PC-3 (cell line): ENCODE measurements around the gene ALDH5A1. TPM values are rescaled to one million over a fixed set of nuclear protein-coding genes. Genes with fewer than 3 reads are reported as not detected.

Experiments
- ATAC-seq: fragments of 200-7000 bp; cut with Tn5 transposase; 2 replicates; pipeline ENCODE4 v1.9.1; 2020; ENCODE audit warnings: mild to moderate bottlenecking, moderate library complexity
- BruUV-seq: library from RNA; stranded (reverse); fragments of 400-500 nt; replicated peaks from 2 replicates; lab custom pipeline; 2021; lab: Mats Ljungman, UMichigan
- CTCF ChIA-PET: fragments of 300-600 bp; sonication (Branson Sonifier 250); formaldehyde crosslinking; loops from one replicate; lab custom pipeline; 2022; ENCODE audit warnings: antibody characterized with exemption; lab: Charles Lee
- POLR2A ChIA-PET: fragments of 300-600 bp; sonication (Branson Sonifier 250); formaldehyde crosslinking; loops from one replicate; lab custom pipeline; 2022; ENCODE audit warnings: antibody characterized with exemption; ENCODE audit not compliant: unreplicated experiment; lab: Charles Lee
- DNase-seq: peaks from one replicate; pipeline ENCODE4 v3.0.0-alpha.2; 2015
- H2AFZ ChIP-seq: fragments of 300-600 bp; sonication (generic); 2 replicates; pipeline ENCODE4 v1.6.0; 2016; ENCODE audit warnings: antibody characterized with exemption, low read length
- H3F3A ChIP-seq: fragments of 300-600 bp; sonication (generic); one replicate; pipeline ENCODE4 v1.6.0; 2017; ENCODE audit warnings: antibody characterized with exemption, low read length, control low read depth, mild to moderate bottlenecking; ENCODE audit not compliant: unreplicated experiment
- H3K27ac ChIP-seq: fragments of 300-600 bp; sonication (generic); 2 replicates; pipeline ENCODE4 v1.5.1; 2016; ENCODE audit warnings: mild to moderate bottlenecking, low read length
- H3K27me3 ChIP-seq: fragments of 300-600 bp; sonication (generic); 2 replicates; pipeline ENCODE4 v1.6.1; 2016; ENCODE audit warnings: low read length, mixed read lengths
- H3K36me3 ChIP-seq: fragments of 300-600 bp; sonication (generic); 2 replicates; pipeline ENCODE4 v1.6.1; 2016; ENCODE audit warnings: low read depth, mixed run types, low read length, mixed read lengths
- H3K4me1 ChIP-seq: fragments of 300-600 bp; sonication (generic); 2 replicates; pipeline ENCODE4 v1.5.1; 2016; ENCODE audit warnings: low read length; ENCODE audit not compliant: insufficient read depth
- H3K4me2 ChIP-seq: fragments of 300-600 bp; sonication (generic); 2 replicates; pipeline ENCODE4 v1.6.0; 2016; ENCODE audit warnings: low read length
- H3K4me3 ChIP-seq: fragments of 300-600 bp; sonication (generic); 2 replicates; pipeline ENCODE4 v1.5.1; 2016; ENCODE audit warnings: mild to moderate bottlenecking, low read length, mixed read lengths
- H3K79me2 ChIP-seq: fragments of 300-600 bp; sonication (generic); 2 replicates; pipeline ENCODE4 v1.6.1; 2017; ENCODE audit warnings: low read length, mixed read lengths
- H3K9ac ChIP-seq: fragments of 300-600 bp; sonication (generic); 2 replicates; pipeline ENCODE4 v1.6.0; 2016; ENCODE audit warnings: mild to moderate bottlenecking, low read length
- H3K9me2 ChIP-seq: fragments of 300-600 bp; sonication (generic); replicated peaks from 2 replicates; pipeline ENCODE4 v1.6.1; 2016; ENCODE audit warnings: mixed run types, low read length, mixed read lengths
- H3K9me3 ChIP-seq: fragments of 300-600 bp; sonication (generic); 2 replicates; pipeline ENCODE4 v1.6.1; 2016; ENCODE audit warnings: low read length, mixed read lengths
- H4K20me1 ChIP-seq: fragments of 300-600 bp; sonication (generic); 2 replicates; pipeline ENCODE4 v1.6.1; 2016; ENCODE audit warnings: low read length, mixed read lengths
- EZH2 ChIP-seq: fragments of 300-600 bp; sonication (generic); IDR thresholded peaks from one replicate; pipeline ENCODE4 v1.6.1; 2017; ENCODE audit warnings: antibody characterized with exemption, mild to moderate bottlenecking, low read length; ENCODE audit not compliant: unreplicated experiment
- EZH2phosphoT487 ChIP-seq: fragments of 300-600 bp; sonication (generic); IDR thresholded peaks from 2 replicates; pipeline ENCODE4 v1.6.1; 2018; ENCODE audit warnings: mild to moderate bottlenecking, antibody characterized with exemption, low read length, borderline replicate concordance
- intact Hi-C: fragments of 100-400 bp; cut with micrococcal nuclease; formaldehyde crosslinking; loops from 2 replicates; pipeline ENCODE4 v1.9.0; 2023
- total RNA-seq: library from RNA; depleted of rRNA; stranded (reverse); fragments of >200 nt; gene quantifications from 2 replicates; pipeline ENCODE4 v1.2.3, GENCODE V29; 2014
- TF ChIP-seq, protein P1 (sequence below): fragments of 300-600 bp; sonication (generic); conservative IDR thresholded peaks from 2 replicates; pipeline ENCODE4 v1.5.1; 2017; ENCODE audit warnings: antibody characterized with exemption, low read depth, mild to moderate bottlenecking, low read length

Gene ALDH5A1
- total RNA-seq, 1 experiment from 2014 or later, result 11.9 TPM

DNA sequence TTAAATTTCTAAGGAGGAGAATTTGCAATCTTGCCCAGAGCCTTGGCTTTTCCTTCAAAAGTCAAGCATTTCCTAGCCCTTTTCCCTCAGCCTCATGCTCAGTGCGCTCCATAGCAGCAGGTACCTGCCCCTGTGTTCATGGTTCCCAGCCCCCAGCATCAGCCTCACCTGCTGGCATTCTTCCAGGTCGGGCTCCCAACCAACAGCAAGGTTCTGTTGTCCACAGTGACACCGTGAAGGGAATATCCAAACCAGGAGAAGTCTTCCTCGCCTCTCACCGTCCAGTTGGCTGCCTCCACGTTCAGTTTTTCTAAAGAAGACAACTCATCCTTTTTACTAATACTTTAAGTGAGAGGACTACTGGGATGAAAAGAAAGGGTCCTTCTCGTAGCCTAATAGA lies 48.1 kb upstream of the ALDH5A1 start:
- Histone ChIP-seq H3K27ac (no peak overlapping the region), H3K9me2 (no peaks in the 10 kb centered on the region), H3K27me3 (no peaks in the 10 kb centered on the region), H3K4me1 (0 out of 2 replicates have a peak, but pooled peaks cover 3% of the 10 kb centered on the region), H3K4me3 (no peak overlapping the region), H3F3A (no peaks in the 10 kb centered on the region), H2AFZ (no peak overlapping the region), H3K79me2 (no peaks in the 10 kb centered on the region), H4K20me1 (no peaks in the 10 kb centered on the region), H3K4me2 (no peak overlapping the region), H3K9me3 (no peaks in the 10 kb centered on the region), H3K36me3 (no peaks in the 10 kb centered on the region), H3K9ac (no peak overlapping the region)
- ChIA-PET CTCF (interaction anchor here (1.0 kb wide), 1 partner anchor 134 kb away, joined by 5 read pairs; no protein-coding TSS in a partner anchor), POLR2A (no interaction called here)
- TF ChIP-seq EZH2phosphoT487 (no peak), EZH2 (no peak)
- TF ChIP-seq, protein P1, sequence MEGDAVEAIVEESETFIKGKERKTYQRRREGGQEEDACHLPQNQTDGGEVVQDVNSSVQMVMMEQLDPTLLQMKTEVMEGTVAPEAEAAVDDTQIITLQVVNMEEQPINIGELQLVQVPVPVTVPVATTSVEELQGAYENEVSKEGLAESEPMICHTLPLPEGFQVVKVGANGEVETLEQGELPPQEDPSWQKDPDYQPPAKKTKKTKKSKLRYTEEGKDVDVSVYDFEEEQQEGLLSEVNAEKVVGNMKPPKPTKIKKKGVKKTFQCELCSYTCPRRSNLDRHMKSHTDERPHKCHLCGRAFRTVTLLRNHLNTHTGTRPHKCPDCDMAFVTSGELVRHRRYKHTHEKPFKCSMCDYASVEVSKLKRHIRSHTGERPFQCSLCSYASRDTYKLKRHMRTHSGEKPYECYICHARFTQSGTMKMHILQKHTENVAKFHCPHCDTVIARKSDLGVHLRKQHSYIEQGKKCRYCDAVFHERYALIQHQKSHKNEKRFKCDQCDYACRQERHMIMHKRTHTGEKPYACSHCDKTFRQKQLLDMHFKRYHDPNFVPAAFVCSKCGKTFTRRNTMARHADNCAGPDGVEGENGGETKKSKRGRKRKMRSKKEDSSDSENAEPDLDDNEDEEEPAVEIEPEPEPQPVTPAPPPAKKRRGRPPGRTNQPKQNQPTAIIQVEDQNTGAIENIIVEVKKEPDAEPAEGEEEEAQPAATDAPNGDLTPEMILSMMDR, result no peak
- ATAC-seq (no peak), DNase-seq (no peak)
- BruUV-seq, result no TSS peak
- intact Hi-C loops, result no loop called here

DNA sequence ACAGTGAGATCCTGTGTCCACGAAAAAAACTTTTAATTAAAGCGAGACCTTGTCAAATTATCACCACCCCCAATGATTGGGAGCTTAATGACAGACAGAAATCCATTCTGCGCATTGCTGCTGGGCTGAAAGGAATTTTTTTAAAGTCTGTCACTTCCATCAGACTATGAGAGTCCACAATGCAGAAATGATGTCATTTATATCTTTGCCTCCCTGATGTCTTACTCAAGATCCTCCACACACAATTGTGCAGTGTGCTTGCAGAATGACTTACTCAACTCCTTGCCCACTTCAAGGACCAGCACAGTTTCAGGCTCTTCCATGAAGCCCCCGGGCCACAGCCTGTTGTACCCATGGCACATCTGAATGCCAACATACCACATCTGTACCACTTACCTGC lies 46.4 kb upstream of the ALDH5A1 start:
- CTCF ChIA-PET, result no interaction called here
- ATAC-seq, result no peak

More for the DNA sequence above, 46.4 kb upstream of the ALDH5A1 start:
- Histone ChIP-seq H2AFZ (no peak overlapping the region), H3F3A (no peaks in the 10 kb centered on the region), H3K9me2 (no peaks in the 10 kb centered on the region), H3K4me2 (no peak overlapping the region), H3K9me3 (no peaks in the 10 kb centered on the region), H3K4me1 (0 out of 2 replicates have a peak, but pooled peaks cover 2% of the 10 kb centered on the region), H3K4me3 (no peak overlapping the region), H3K27ac (no peak overlapping the region), H4K20me1 (no peaks in the 10 kb centered on the region), H3K9ac (no peak overlapping the region), H3K27me3 (no peaks in the 10 kb centered on the region), H3K79me2 (no peaks in the 10 kb centered on the region), H3K36me3 (no peaks in the 10 kb centered on the region)
- TF ChIP-seq EZH2 (no peak), EZH2phosphoT487 (no peak)
- TF ChIP-seq, protein P1, result no peak
- DNase-seq, result no peak
- BruUV-seq, result no TSS peak
- POLR2A ChIA-PET, result no interaction called here
- intact Hi-C loops, result no loop called here
